ENCODE measurements around the gene LRMDA.
"Not testable (repeated sequence)": the region's sequence is repeated elsewhere in the genome, so short reads cannot be mapped to it uniquely, and the experiment has no call there.

The LRMDA gene

DNA sequence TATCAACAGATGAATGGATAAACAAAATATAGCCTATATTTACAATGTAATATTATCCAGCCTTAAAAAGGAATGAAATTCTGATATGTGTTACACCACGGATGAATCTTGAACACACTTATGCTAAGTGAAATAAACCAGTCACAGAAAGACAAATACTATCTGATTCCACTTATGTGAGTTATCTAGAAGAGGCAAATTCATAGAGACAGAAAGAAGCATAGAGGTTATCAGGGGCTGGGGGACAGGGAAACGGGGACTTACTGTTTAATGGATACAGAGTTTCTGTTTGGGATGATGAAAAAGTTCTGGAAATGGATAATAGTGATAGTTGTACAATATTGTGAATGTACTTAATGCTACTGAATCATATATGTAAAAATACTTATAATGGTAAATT is 329.9 kb downstream of the LRMDA start:
- no peak for DNase-seq
- Mint-ChIP-seq H3K27ac (no peak overlapping the region), H3K4me3 (no peak overlapping the region), H3K9me3 (no peaks in the 10 kb centered on the region), H3K27me3 (no peaks in the 10 kb centered on the region), H3K4me1 (no peaks in the 10 kb centered on the region)
- no peak for ATAC-seq

DNA sequence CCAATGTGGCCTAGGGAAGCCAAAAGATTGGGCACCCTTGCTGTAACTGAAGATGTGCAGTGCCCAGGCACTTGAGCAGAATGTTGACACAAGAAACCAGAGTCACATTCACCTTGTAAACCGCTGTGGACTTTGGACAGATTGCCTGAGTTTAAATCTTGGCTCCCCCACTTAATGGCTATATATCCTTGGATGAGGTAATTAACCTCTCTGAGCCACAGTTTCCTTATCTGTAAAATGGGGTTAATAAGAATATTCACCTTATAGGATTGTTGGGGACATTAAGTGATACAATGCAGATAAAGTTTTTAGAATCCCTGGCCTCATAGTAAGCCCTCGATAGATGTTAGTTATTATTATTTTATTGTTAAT is 331.0 kb downstream of the LRMDA start:
- H3K9me3 Mint-ChIP-seq: no peaks in the 10 kb centered on the region
- H3K4me3 Mint-ChIP-seq: no peak overlapping the region
- no peak overlapping the region for H3K27ac Mint-ChIP-seq
- ATAC-seq (no peak), DNase-seq (no peak)
- no peaks in the 10 kb centered on the region for H3K27me3 Mint-ChIP-seq
- no peaks in the 10 kb centered on the region for H3K4me1 Mint-ChIP-seq

DNA sequence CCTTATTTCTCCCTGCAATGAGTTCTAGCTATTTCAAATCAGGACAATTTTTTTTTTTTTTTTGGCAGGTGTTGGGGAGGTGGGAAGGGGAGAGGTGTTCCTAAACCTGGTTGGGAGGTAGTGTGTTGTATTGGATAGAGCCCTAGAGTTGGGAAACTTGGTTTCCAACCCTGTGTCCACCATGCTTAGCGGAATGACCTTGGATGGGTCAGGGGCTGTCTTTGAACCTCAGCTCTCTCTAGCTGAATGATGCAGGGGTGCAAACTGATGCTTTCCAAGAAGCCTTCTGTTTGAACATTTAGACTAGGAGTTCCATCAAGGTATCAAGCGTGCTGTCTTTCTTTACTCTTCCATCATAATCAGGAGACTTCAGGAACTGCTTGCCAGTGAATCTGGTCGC is 332.2 kb downstream of the LRMDA start:
- ATAC-seq: no peak
- Mint-ChIP-seq H3K27ac (no peak overlapping the region), H3K9me3 (no peaks in the 10 kb centered on the region), H3K4me1 (no peaks in the 10 kb centered on the region), H3K27me3 (no peaks in the 10 kb centered on the region), H3K4me3 (no peak overlapping the region)
- no peak for DNase-seq

DNA sequence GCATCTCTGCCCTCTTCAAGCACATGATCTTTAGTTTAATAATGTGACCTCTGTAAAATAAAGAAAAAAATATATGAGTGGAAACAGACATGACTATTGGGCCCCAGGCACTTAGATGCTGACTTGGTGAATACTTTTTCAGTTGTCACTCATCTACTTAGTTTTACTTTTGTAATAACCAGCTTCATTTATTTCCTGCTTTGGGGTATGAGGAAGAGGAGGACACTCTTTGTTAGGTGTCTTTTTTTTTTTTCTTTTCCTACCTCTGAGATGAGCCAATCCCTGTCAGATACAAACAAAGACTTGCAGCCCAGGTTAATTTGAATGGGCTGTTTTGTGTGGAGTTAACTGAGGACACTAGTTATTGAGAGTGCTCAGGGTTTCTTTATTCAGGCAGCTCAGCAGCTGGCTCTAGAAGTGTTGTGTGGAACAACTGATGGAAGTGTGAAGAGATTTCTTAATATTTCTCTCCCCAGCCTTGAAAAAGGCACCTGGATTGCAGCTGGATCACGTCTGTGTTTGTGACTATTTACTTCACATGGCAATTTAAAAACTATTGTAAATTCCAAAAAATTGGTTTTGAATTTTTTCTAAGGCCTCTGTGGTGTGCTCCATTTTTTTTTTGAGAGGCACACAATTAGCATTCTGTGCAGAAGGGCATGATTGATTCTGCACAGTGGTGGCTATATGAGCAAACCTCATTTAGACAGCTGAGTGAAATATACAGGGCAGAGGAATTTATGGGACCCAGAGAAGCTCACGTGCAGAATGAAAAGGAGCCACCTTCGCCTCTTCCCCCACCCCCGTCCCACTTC is 333.8 kb downstream of the LRMDA start:
- Mint-ChIP-seq H3K27me3 (no peaks in the 10 kb centered on the region), H3K4me1 (no peaks in the 10 kb centered on the region), H3K4me3 (no peak overlapping the region), H3K9me3 (no peaks in the 10 kb centered on the region), H3K27ac (no peak overlapping the region)
- ATAC-seq (no peak), DNase-seq (no peak)

DNA sequence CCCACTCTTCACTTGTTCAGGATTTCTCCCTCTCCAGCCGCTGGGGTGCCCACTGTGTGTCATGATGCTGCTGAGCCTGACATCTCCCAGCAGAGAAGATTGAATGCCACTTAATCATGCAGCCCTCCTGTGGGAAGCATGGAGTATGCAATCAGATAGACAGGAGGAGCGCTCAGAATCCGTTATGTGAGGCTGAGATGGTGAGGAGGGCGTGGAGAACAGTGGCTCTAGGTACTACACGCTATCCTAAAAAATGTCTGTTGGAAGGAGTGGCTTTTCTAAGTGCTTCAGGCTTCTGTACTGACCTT is 334.3 kb downstream of the LRMDA start:
- no peaks in the 10 kb centered on the region for H3K9me3 Mint-ChIP-seq

DNA sequence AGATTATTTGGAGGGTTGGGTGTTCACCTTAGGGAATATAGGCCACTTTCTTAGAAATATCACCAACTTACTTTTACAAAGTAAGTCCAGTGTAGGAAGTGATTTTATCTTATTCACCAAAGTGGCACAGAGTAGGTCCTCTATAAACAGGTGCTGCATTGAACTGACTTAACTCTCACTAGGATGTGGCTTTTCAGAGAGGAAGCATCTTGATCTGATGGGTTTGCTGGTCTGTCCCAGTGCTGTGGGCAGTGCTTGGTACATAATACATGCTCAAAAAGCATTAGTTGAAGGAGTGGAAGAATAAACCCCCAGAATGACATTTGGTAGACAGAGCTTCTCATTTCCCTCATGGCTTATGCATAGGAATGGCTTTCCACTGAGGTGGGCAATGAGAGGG is 334.7 kb downstream of the LRMDA start:
- H3K4me1 Mint-ChIP-seq: no peaks in the 10 kb centered on the region
- H3K27ac Mint-ChIP-seq: no peak overlapping the region

More for the DNA sequence above, 334.3 kb downstream of the LRMDA start:
- no peak for ATAC-seq
- DNase-seq: no peak
- Mint-ChIP-seq H3K4me1 (no peaks in the 10 kb centered on the region), H3K27me3 (no peaks in the 10 kb centered on the region), H3K27ac (no peak overlapping the region), H3K4me3 (no peak overlapping the region)

DNA sequence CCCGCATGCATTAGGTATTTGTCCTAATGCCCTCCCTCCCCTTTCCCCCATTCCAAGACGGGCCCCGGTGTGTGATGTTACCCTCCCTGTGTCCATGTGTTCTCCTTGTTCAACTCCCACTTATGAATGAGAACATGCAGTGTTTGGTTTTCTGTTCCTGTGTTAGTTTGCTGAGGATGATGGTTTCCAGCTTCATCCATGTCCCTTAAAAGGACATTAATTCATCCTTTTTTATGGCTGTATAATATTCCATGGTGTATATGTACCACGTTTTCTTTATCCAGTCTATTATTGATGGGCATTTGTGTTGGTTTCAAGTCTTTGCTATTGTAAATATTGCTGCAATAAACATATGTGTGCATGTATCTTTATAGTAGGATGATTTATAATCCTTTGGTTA is 335.3 kb downstream of the LRMDA start:
- H3K9me3 Mint-ChIP-seq, H3K27me3 Mint-ChIP-seq, H3K4me3 Mint-ChIP-seq, ATAC-seq, H3K4me1 Mint-ChIP-seq, H3K27ac Mint-ChIP-seq, DNase-seq: not testable (repeated sequence)

More for the DNA sequence above, 334.7 kb downstream of the LRMDA start:
- H3K4me3 Mint-ChIP-seq: no peak overlapping the region
- no peaks in the 10 kb centered on the region for H3K9me3 Mint-ChIP-seq
- H3K27me3 Mint-ChIP-seq: no peaks in the 10 kb centered on the region
- ATAC-seq (no peak), DNase-seq (no peak)

DNA sequence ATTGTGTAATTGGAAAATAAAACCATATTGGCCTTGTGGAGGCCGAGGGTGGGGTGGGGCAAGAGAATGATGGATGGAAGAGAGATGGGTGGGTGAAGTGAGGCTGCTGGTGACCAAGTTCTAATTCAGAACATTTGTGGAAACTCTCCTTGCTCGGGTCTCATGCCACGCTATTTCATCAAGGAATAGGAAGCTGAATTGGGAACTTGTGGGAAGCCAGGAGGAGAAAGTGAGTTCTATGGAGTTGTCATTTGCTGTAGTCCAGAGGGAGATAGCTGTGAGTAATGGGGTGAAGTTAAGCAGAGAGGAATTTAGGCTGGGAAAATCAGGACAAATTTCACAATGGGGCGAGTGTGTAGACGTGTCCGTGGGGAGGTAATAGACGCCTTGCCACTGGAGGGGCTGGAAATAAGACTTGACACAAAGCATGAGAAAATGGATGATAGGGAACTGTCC is 339.2 kb downstream of the LRMDA start:
- Mint-ChIP-seq H3K27me3 (no peaks in the 10 kb centered on the region), H3K27ac (peak overlapping the region in 1 of 2 donors; percentile 4), H3K9me3 (no peaks in the 10 kb centered on the region), H3K4me1 (peaks cover 24% of the 10 kb centered on the region), H3K4me3 (no peak overlapping the region)
- ATAC-seq: no peak
- no peak for DNase-seq

DNA sequence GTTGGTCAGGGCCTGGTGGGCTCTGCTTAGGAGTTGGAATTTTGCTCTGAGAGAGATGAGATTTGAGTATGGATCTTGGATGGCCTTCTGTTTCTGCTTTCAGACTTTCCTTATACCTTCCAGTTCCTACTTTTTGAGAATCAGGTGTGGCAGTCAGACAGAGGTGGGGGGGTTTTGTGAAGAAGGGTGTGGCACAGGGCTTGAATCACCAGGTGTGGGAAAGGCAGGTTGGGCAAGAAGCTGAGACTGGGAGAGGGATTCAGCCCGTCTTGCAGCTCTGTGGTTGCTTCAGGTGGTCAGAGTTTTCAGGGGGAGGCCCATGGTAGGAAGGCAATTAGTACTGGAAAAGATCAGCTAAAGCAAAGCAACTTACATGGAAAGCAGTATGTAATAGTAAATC is 340.2 kb downstream of the LRMDA start:
- no peaks in the 10 kb centered on the region for H3K9me3 Mint-ChIP-seq
- peaks cover 24% of the 10 kb centered on the region for H3K4me1 Mint-ChIP-seq
- ATAC-seq: no peak
- no peak for DNase-seq
- peak overlapping the region in 1 of 2 donors; percentile 79 for H3K27ac Mint-ChIP-seq
- H3K27me3 Mint-ChIP-seq: no peaks in the 10 kb centered on the region
- peak overlapping the region; percentile 38 to 64 for H3K4me3 Mint-ChIP-seq

DNA sequence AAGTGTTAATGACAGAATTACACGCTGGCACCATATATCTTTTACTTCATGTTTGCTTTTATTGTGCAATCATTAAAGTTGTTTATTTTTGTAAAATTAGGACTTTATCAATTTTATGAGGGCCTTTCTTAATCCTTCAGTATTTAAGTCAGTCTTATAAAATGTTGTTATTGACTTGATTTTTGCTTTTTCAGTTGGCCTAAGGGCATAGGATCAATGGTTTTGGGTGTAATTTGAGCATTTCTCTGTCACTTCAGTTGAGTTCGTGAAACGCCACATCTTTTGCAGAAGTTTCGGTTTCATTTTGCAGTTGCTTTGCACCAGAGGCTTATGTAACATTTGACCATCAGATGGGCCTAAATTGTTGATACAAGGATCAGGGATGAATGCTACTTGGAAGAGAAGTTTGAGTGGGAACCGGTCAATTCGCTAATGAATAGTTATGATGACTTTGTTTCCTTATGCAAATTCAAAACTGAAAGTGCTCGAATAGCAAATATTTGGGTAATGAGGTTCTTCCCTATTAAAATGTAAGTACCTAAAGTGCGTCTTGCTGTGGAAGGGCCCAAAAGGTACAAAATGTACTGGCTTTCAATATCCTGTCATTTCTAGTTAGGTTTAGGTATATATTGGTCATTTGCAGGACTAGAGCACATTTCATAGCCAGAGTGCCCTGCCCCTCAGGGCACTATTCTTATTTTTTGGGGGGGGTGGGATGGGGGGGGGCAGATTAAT is 340.9 kb downstream of the LRMDA start:
- Mint-ChIP-seq H3K9me3 (no peaks in the 10 kb centered on the region), H3K27ac (peak overlapping the region in 1 of 2 donors; percentile 64), H3K4me3 (peak overlapping the region; percentile 55 to 66), H3K4me1 (peaks cover 24% of the 10 kb centered on the region), H3K27me3 (no peaks in the 10 kb centered on the region)
- ATAC-seq (no peak), DNase-seq (no peak)

DNA sequence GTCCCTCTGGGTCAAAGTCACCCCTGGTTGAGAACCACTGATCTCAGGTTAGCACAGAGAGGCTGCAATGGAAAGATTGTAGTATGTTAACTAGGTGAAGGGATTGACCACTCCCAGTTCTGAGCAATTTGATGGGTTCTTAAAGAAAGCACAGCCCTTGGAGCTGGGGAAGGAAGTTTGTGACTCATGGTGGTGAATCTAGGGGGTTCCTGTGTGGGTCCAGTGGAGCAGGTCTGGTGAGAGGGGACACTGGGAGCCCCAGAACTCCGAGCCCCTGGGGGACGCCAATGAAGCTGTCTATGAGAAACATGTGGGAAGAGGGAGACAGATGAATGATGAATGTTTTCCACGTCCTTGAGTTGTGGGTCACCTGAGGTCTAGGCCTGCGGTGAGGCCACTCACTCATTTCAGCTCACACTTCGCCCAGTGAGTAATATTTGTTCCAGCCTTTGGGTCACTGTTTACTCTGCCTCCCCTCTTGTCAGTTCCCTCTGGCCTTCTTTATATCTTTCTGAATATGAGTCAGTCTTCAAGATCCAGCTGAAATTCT is 341.9 kb downstream of the LRMDA start:
- ATAC-seq: peak; percentile 61
- DNase-seq: no peak
- H3K4me1 Mint-ChIP-seq: peaks cover 24% of the 10 kb centered on the region
- no peaks in the 10 kb centered on the region for H3K27me3 Mint-ChIP-seq
- no peaks in the 10 kb centered on the region for H3K9me3 Mint-ChIP-seq
- H3K27ac Mint-ChIP-seq: peak overlapping the region in 1 of 2 donors; percentile 30
- H3K4me3 Mint-ChIP-seq: no peak overlapping the region

DNA sequence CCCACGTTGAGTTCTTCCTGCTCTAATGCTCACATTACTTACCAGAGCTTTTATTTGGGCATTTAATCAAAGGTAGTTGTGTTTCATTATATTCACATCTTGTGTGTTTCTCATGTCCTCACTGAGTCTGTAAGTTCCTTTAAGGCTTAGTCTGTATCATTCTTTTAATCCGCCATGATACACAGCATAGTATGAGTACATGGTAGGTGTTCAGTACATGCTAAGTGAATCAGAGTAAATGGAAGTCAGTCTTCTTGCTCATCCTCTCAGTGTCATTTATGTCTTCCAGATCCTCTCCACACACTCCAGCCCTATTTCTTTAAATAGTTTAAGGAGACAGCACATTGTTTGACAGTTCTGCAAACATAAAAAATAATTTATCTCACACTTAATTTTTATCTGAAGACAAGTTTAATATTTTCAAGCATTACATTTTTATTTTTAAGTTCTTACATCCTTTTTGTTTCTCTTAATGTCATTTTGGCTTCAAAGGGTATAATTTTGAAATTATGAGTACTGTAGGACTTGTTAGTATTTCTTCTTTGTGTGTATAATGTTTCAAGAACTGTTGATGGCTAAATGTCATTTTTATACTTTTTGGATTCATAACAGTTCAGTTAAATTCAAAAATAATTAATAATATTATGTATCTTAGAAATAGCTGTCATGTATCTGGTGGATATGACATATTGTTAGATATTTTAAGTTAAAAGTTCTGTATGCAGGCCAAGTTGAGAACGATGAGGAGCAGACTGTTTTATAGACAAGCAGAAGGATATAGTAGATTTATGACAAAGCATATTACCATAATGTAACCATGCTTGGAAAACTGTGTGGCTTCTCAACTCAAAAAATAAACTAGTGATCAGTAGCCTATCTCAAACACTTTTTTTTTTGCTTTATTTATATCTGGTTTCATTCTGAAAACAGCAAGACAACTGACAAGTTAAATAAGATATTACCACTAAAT is 342.7 kb downstream of the LRMDA start:
- H3K27ac Mint-ChIP-seq: no peak overlapping the region
- DNase-seq: no peak
- H3K27me3 Mint-ChIP-seq: no peaks in the 10 kb centered on the region
- H3K9me3 Mint-ChIP-seq: no peaks in the 10 kb centered on the region
- no peak overlapping the region for H3K4me3 Mint-ChIP-seq
- peaks cover 24% of the 10 kb centered on the region for H3K4me1 Mint-ChIP-seq
- ATAC-seq: no peak

DNA sequence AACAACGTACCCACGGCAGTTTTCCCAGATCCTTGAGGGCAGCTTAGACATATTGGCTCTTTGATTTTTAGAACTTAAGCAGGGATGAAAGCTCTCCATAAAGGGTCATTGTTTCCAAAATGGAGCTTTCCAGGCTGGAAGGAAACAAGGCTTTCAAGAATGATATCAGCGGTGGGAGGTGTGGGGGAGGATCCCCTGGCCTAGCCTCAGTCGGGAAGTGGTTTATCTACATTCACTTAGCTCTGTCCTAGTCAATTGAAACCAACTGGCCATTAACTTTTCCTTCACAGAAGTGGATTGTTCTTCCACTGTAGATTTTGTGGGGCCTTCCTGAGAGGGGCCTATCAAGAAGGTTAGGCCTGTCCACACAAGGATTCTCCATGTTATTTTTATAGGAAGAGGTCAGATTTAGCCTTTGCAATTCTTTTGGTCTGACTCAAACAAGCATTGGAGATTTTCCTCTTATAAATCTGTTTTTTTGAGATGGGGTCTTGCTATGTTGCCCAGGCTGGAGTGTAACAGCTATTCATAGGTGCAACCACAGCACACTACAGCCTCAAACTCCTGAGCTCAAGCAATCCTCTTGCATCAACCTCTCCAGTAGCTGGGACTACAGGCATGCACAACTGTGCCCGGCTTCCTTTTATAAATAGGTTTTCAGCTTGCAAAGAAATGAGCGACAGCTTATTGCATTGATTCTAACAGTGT is 343.5 kb downstream of the LRMDA start:
- Mint-ChIP-seq H3K9me3 (no peaks in the 10 kb centered on the region), H3K27me3 (no peaks in the 10 kb centered on the region), H3K4me3 (no peak overlapping the region), H3K4me1 (peaks cover 24% of the 10 kb centered on the region), H3K27ac (no peak overlapping the region)
- ATAC-seq: no peak
- no peak for DNase-seq

DNA sequence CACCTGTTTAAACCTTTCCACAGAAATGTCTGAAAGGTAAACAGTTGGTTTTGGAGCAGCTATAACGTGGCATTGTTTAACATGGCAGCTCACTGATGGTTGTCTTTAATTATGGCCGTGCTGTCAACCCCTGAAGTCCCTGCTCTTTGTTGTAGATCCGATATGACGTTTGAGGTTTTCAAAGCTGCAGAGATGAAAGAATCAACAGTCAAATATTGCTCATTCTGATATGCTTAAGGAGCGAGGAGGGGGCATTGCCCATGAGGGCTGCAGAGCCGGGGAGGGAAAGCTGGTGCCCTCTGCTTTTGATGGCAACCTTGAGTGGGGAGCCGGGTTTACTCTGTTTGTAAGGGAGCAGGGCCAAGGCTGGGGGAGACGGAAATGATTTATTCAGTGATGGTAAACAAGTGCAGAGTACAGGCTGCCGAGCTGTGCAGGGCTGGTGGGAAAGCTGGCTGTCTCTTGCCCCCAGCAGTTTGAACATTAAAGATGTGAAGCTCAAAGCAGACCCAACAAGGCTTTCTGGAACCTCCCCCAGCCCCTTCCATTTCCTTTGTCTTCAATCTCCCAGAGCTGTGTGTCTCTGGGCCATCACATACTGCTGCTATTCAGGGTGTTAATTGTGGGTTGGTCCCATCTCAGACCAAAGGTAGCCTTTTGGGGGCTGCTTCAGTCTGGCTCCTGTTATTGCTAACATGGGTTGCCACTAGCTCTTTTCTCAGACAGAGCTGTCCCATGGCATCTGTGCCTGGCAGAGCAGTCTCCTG is 345.5 kb downstream of the LRMDA start:
- Mint-ChIP-seq H3K4me3 (no peak overlapping the region), H3K4me1 (peaks cover 17% of the 10 kb centered on the region), H3K9me3 (no peaks in the 10 kb centered on the region), H3K27me3 (no peaks in the 10 kb centered on the region), H3K27ac (peak overlapping the region in 1 of 2 donors; percentile 83)
- no peak for ATAC-seq
- DNase-seq: no peak

Data from stimulated activated naive CD8-positive, alpha-beta T cell treated with anti-CD3 and anti-CD28 coated beads, Interleukin-15, amount 100 ng/mL, for 72 hours (primary cell).